Ascending aorta (tissue), 2 donors: ENCODE data around the gene ZFP14. TPM values are rescaled to one million over a fixed set of nuclear protein-coding genes. Genes with fewer than 3 reads are reported as not detected.

ENCODE experiments used
- DNase-seq, 2 donors: peaks; one replicate each; pipeline ENCODE4 v3.0.0-alpha.2; 2019; ENCODE audit warnings: low spot score in 2 of 2
- H3K27ac ChIP-seq, 2 donors: fragments of 200-600 bp; sonication (generic); one replicate each; pipeline ENCODE4 v1.5.1; 2016 to 2017; ENCODE audit warnings: mild to moderate bottlenecking in 1 of 2
- H3K27me3 ChIP-seq: fragments of 200-600 bp; sonication (generic); one replicate; pipeline ENCODE4 v1.5.1; 2017
- H3K36me3 ChIP-seq, 2 donors: fragments of 200-600 bp; sonication (generic); one replicate each; pipeline ENCODE4 v1.5.1; 2016
- H3K4me1 ChIP-seq, 2 donors: fragments of 200-600 bp; sonication (generic); one replicate each; pipeline ENCODE4 v1.5.1; 2016 to 2017; ENCODE audit warnings: mild to moderate bottlenecking in 1 of 2
- H3K4me3 ChIP-seq, 2 donors: fragments of 200-600 bp; sonication (generic); one replicate each; pipeline ENCODE4 v1.5.1; 2016 to 2017; ENCODE audit warnings: mild to moderate bottlenecking in 1 of 2
- H3K9me3 ChIP-seq, 2 donors: fragments of 200-600 bp; sonication (generic); one replicate each; pipeline ENCODE4 v1.5.1; 2016
- CTCF ChIP-seq, 3 experiments: fragments of 200-600 bp in 2 of 3; fragments of 450-650 bp in 1 of 3; sonication (generic) in 2 of 3; IDR thresholded peaks; one replicate each; pipeline ENCODE4 v1.5.1; 2016 to 2019; ENCODE audit warnings: antibody characterized with exemption in 3 of 3, mild to moderate bottlenecking in 1 of 3, moderate library complexity in 1 of 3
- intact Hi-C: fragments of 100-400 bp; cut with DNase I; formaldehyde crosslinking; loops from one replicate; pipeline ENCODE4 v1.15.1; 2023
- total RNA-seq: library from RNA; depleted of rRNA; stranded (reverse); fragments of >200 nt; gene quantifications from one replicate; pipeline ENCODE4 v1.1.0, GENCODE V29; 2016

ZFP14 gene
- total RNA-seq, 1 donor from 2014 or later, result 1.2 TPM

GRCh38 chr19:36418287-36419001, 39.4 kb upstream of the ZFP14 start, which contains the start of gene ZFP82:
Gene ZFP82, minus strand, starts transcription at chr19:36418644. Its CDS starts 8,855 bp downstream, at chr19:36409789.
- peaks cover 0 to 14% of the 10 kb centered on the region in 2 donors for H3K9me3 ChIP-seq
- TF ChIP-seq CTCF (IDR thresholded peaks at IDR 0.05), result no peak
- H3K4me1 ChIP-seq, result peaks cover 0 to 7% of the 10 kb centered on the region in 2 donors
- peak within 1 kb of the TSS; percentile 76 to 84 for H3K27ac ChIP-seq
- peak within 1 kb of the TSS; percentile 61 to 77 for H3K4me3 ChIP-seq
- DNase-seq, result peak; percentile 12 to 78
- intact Hi-C loops, result loop anchor here (1.0 to 5.0 kb wide), 3 partner anchors 40 to 109 kb away; partner anchors contain the start of genes ZFP14, ZNF260 and ZNF566
- peaks cover 0 to 3% of the 10 kb centered on the region in 2 donors for H3K36me3 ChIP-seq
- no peaks in the 10 kb centered on the region for H3K27me3 ChIP-seq

- Histone ChIP-seq H3K36me3 (peaks cover 0 to 9% of the 10 kb centered on the region in 2 donors), H3K4me3 (peak overlapping the region; percentile 61 to 77), H3K27me3 (no peaks in the 10 kb centered on the region), H3K4me1 (peaks cover 0 to 7% of the 10 kb centered on the region in 2 donors), H3K9me3 (peaks cover 0 to 20% of the 10 kb centered on the region in 2 donors), H3K27ac (peak overlapping the region; percentile 76 to 84)
- intact Hi-C loops, result loop anchor here (1.0 to 5.0 kb wide), 3 partner anchors 39 to 109 kb away; partner anchors contain the start of genes ZFP14, ZNF260 and ZNF566
- TF ChIP-seq CTCF (IDR thresholded peaks at IDR 0.05), result no peak
- no peak for DNase-seq
Observed at GRCh38 chr19:36417752-36418286, 38.8 kb upstream of the ZFP14 start.

GRCh38 chr19:36409841-36410240, 30.8 kb upstream of the ZFP14 start:
- peaks cover 0 to 73% of the 10 kb centered on the region in 2 donors for H3K9me3 ChIP-seq
- no peak overlapping the region for H3K4me3 ChIP-seq
- H3K36me3 ChIP-seq, result peaks cover 54 to 74% of the 10 kb centered on the region in 2 donors
- intact Hi-C loops, result no loop called here
- DNase-seq, result no peak
- no peak overlapping the region for H3K27ac ChIP-seq
- no peak for TF ChIP-seq CTCF (IDR thresholded peaks at IDR 0.05)
- no peaks in the 10 kb centered on the region for H3K4me1 ChIP-seq
- no peaks in the 10 kb centered on the region for H3K27me3 ChIP-seq

GRCh38 chr19:36408101-36408500, 29.1 kb upstream of the ZFP14 start:
- Histone ChIP-seq H3K9me3 (peaks cover 0 to 65% of the 10 kb centered on the region in 2 donors), H3K4me3 (no peak overlapping the region), H3K27ac (no peak overlapping the region), H3K27me3 (no peaks in the 10 kb centered on the region), H3K4me1 (no peaks in the 10 kb centered on the region), H3K36me3 (peaks cover 70 to 86% of the 10 kb centered on the region in 2 donors)
- TF ChIP-seq CTCF (IDR thresholded peaks at IDR 0.05), result no peak
- no peak for DNase-seq
- intact Hi-C loops, result no loop called here

GRCh38 chr19:36404498-36404897, 25.5 kb upstream of the ZFP14 start:
- no peaks in the 10 kb centered on the region for H3K27me3 ChIP-seq
- peaks cover 87 to 99% of the 10 kb centered on the region in 2 donors for H3K36me3 ChIP-seq
- TF ChIP-seq CTCF (IDR thresholded peaks at IDR 0.05), result no peak
- no peaks in the 10 kb centered on the region for H3K4me1 ChIP-seq
- no peak overlapping the region for H3K27ac ChIP-seq
- intact Hi-C loops, result no loop called here
- H3K4me3 ChIP-seq, result no peak overlapping the region
- H3K9me3 ChIP-seq, result peaks cover 13 to 68% of the 10 kb centered on the region in 2 donors
- DNase-seq, result no peak
